IMR-90 (cell line): ENCODE measurements around the gene SDCCAG8. TPM values are rescaled to one million over a fixed set of nuclear protein-coding genes. Genes with fewer than 3 reads are reported as not detected.

ENCODE experiments used
- ATAC-seq: fragments of 200-7000 bp; cut with Tn5 transposase; 2 replicates; pipeline ENCODE4 v1.9.1; 2020; ENCODE audit warnings: low read depth, mild to moderate bottlenecking, moderate library complexity
- BruUV-seq: library from RNA; stranded (reverse); fragments of 400-500 nt; replicated peaks from 2 replicates; lab custom pipeline; 2021; lab: Mats Ljungman, UMichigan
- CTCF ChIA-PET: fragments of 300-600 bp; formaldehyde crosslinking; extraction: SDS; loops from one replicate; lab custom pipeline; 2021; ENCODE audit warnings: antibody characterized with exemption; lab: Yijun Ruan, JAX
- POLR2A ChIA-PET: fragments of 300-600 bp; sonication (Branson Sonifier 250); formaldehyde crosslinking; loops from one replicate; lab custom pipeline; 2022; ENCODE audit warnings: antibody characterized with exemption; ENCODE audit not compliant: unreplicated experiment; lab: Charles Lee
- DNase-seq: peaks from one replicate; pipeline ENCODE4 v3.0.0; 2013
- H2AFZ ChIP-seq: replicated peaks from 2 replicates; pipeline ENCODE3; 2013; ENCODE audit warnings: low read length, mild to moderate bottlenecking; ENCODE audit not compliant: poor library complexity
- H2AK5ac ChIP-seq: 2 replicates; pipeline ENCODE4 v1.6.1; 2013; ENCODE audit warnings: low read depth, low read length, inconsistent platforms
- H2AK9ac ChIP-seq: replicated peaks from 2 replicates; pipeline ENCODE3; 2013; ENCODE audit warnings: mild to moderate bottlenecking, low read depth, low read length, moderate library complexity; ENCODE audit not compliant: poor library complexity
- H2BK120ac ChIP-seq: 2 replicates; pipeline ENCODE4 v1.6.1; 2013; ENCODE audit warnings: low read depth, low read length, inconsistent platforms
- H2BK15ac ChIP-seq: 3 replicates; pipeline ENCODE4 v1.6.1; 2013; ENCODE audit warnings: low read depth, low read length, inconsistent platforms
- H2BK20ac ChIP-seq: 2 replicates; pipeline ENCODE4 v1.6.1; 2013; ENCODE audit warnings: low read depth, mild to moderate bottlenecking, inconsistent platforms, low read length, moderate library complexity
- H2BK5ac ChIP-seq: 2 replicates; pipeline ENCODE4 v1.6.1; 2013; ENCODE audit warnings: mild to moderate bottlenecking, low read depth, low read length, inconsistent platforms; ENCODE audit not compliant: poor library complexity, severe bottlenecking
- H3K14ac ChIP-seq: replicated peaks from 2 replicates; pipeline ENCODE4 v1.6.1; 2013; ENCODE audit warnings: low read depth, low read length, inconsistent platforms
- H3K18ac ChIP-seq: 2 replicates; pipeline ENCODE4 v1.6.1; 2013; ENCODE audit warnings: low read depth, low read length, control low read depth
- H3K23ac ChIP-seq: 2 replicates; pipeline ENCODE4 v1.6.1; 2013; ENCODE audit warnings: low read depth, low read length, inconsistent platforms
- H3K27ac ChIP-seq: 2 replicates; pipeline ENCODE4 v1.5.1; 2013; ENCODE audit warnings: mild to moderate bottlenecking, control low read depth, low read length; ENCODE audit not compliant: insufficient read depth
- H3K27me3 ChIP-seq: 2 replicates; pipeline ENCODE4 v1.6.1; 2013; ENCODE audit warnings: low read length; ENCODE audit not compliant: control insufficient read depth, insufficient read depth
- H3K36me3 ChIP-seq: 2 replicates; pipeline ENCODE4 v1.6.1; 2013; ENCODE audit warnings: low read length, mixed read lengths; ENCODE audit not compliant: control insufficient read depth, insufficient read depth
- H3K4ac ChIP-seq: 2 replicates; pipeline ENCODE4 v1.6.1; 2013; ENCODE audit warnings: low read depth, low read length, inconsistent platforms
- H3K4me1 ChIP-seq: 2 replicates; pipeline ENCODE4 v1.6.1; 2013; ENCODE audit warnings: low read length, mixed read lengths; ENCODE audit not compliant: control insufficient read depth, insufficient read depth
- H3K4me2 ChIP-seq: 2 replicates; pipeline ENCODE4 v1.6.1; 2013; ENCODE audit warnings: low read depth, mild to moderate bottlenecking, control low read depth, low read length, moderate library complexity
- H3K4me3 ChIP-seq: 2 replicates; pipeline ENCODE4 v1.5.1; 2013; ENCODE audit warnings: low read depth, mild to moderate bottlenecking, control low read depth, low read length, moderate library complexity; ENCODE audit not compliant: insufficient read depth
- H3K56ac ChIP-seq: 2 replicates; pipeline ENCODE4 v1.6.1; 2013; ENCODE audit warnings: low read length, inconsistent platforms; ENCODE audit not compliant: insufficient read depth; ENCODE audit errors: extremely low read depth
- H3K79me1 ChIP-seq, 2 experiments: 2 replicates each; pipeline ENCODE4 v1.6.1; 2013; ENCODE audit warnings: low read length in 2 of 2, inconsistent platforms in 1 of 2, low read depth in 1 of 2
- H3K9ac ChIP-seq: 2 replicates; pipeline ENCODE4 v1.6.1; 2013; ENCODE audit warnings: low read depth, low read length, control low read depth
- H3K9me1 ChIP-seq: 2 replicates; pipeline ENCODE4 v1.6.1; 2013; ENCODE audit warnings: low read length, inconsistent platforms; ENCODE audit not compliant: insufficient read depth
- H3K9me3 ChIP-seq: 2 replicates; pipeline ENCODE4 v1.6.1; 2013; ENCODE audit warnings: low read length; ENCODE audit not compliant: control insufficient read depth, insufficient read depth
- H4K20me1 ChIP-seq: 2 replicates; pipeline ENCODE4 v1.6.1; 2013; ENCODE audit warnings: low read length, inconsistent platforms; ENCODE audit not compliant: insufficient read depth
- H4K5ac ChIP-seq: 2 replicates; pipeline ENCODE4 v1.6.1; 2013; ENCODE audit warnings: mild to moderate bottlenecking, low read depth, low read length, control low read depth
- H4K8ac ChIP-seq, 2 experiments: 2 replicates each; pipeline ENCODE4 v1.6.1; 2013; ENCODE audit warnings: low read depth in 2 of 2, low read length in 2 of 2, control low read depth in 1 of 2, inconsistent platforms in 1 of 2
- H4K91ac ChIP-seq: 2 replicates; pipeline ENCODE4 v1.6.1; 2013; ENCODE audit warnings: low read depth, low read length, inconsistent platforms; ENCODE audit not compliant: insufficient read depth
- BHLHE40 ChIP-seq: fragments of 150-350 bp; IDR thresholded peaks from 2 replicates; pipeline ENCODE4 v1.6.1; 2016; ENCODE audit warnings: mild to moderate bottlenecking, low read depth, low read length
- CEBPB ChIP-seq: IDR thresholded peaks from 2 replicates; pipeline ENCODE4 v1.6.1; 2012; ENCODE audit warnings: low read depth, low read length, improper control_type of control experiment
- CHD1 ChIP-seq: IDR thresholded peaks from 2 replicates; pipeline ENCODE4 v1.6.1; 2012; ENCODE audit warnings: low read depth, low read length, improper control_type of control experiment
- CTCF ChIP-seq: conservative IDR thresholded peaks from 2 replicates; pipeline ENCODE4 v1.5.1; 2012; ENCODE audit warnings: mild to moderate bottlenecking, low read depth, low read length, improper control_type of control experiment
- ELK1 ChIP-seq: fragments of 150-350 bp; IDR thresholded peaks from 2 replicates; pipeline ENCODE4 v1.6.1; 2016; ENCODE audit warnings: low read depth, mild to moderate bottlenecking, low read length, moderate library complexity, borderline replicate concordance
- FOS ChIP-seq: fragments of 150-350 bp; IDR thresholded peaks from 2 replicates; pipeline ENCODE4 v1.6.1; 2016; ENCODE audit warnings: low read depth, low read length
- MAFK ChIP-seq: IDR thresholded peaks from 2 replicates; pipeline ENCODE4 v1.6.1; 2012; ENCODE audit warnings: low read depth, low read length, improper control_type of control experiment
- MAZ ChIP-seq: IDR thresholded peaks from 2 replicates; pipeline ENCODE4 v1.6.1; 2012; ENCODE audit warnings: low read depth, mild to moderate bottlenecking, low read length, improper control_type of control experiment, moderate library complexity, borderline replicate concordance
- MXI1 ChIP-seq: IDR thresholded peaks from 2 replicates; pipeline ENCODE4 v1.6.1; 2012; ENCODE audit warnings: low read depth, mild to moderate bottlenecking, low read length, moderate library complexity, borderline replicate concordance
- NFE2L2 ChIP-seq: fragments of 150-350 bp; IDR thresholded peaks from 2 replicates; pipeline ENCODE4 v1.6.1; 2016; ENCODE audit warnings: low read depth, mild to moderate bottlenecking, low read length
- POLR2A ChIP-seq: IDR thresholded peaks from 2 replicates; pipeline ENCODE4 v1.6.1; 2012; ENCODE audit warnings: mild to moderate bottlenecking, low read depth, low read length
- RAD21 ChIP-seq: IDR thresholded peaks from 2 replicates; pipeline ENCODE4 v1.6.1; 2012; ENCODE audit warnings: low read length, improper control_type of control experiment
- RCOR1 ChIP-seq: IDR thresholded peaks from 2 replicates; pipeline ENCODE4 v1.6.1; 2012; ENCODE audit warnings: mild to moderate bottlenecking, low read length, improper control_type of control experiment; ENCODE audit not compliant: insufficient replicate concordance
- RFX5 ChIP-seq: IDR thresholded peaks from 2 replicates; pipeline ENCODE4 v1.8.0; 2012; ENCODE audit warnings: low read depth, mild to moderate bottlenecking, low read length, moderate library complexity
- SMC3 ChIP-seq: fragments of 150-350 bp; IDR thresholded peaks from 2 replicates; pipeline ENCODE4 v1.6.1; 2016; ENCODE audit warnings: low read depth, mild to moderate bottlenecking, antibody characterized with exemption, low read length, moderate library complexity
- USF2 ChIP-seq: fragments of 150-350 bp; IDR thresholded peaks from 2 replicates; pipeline ENCODE4 v1.6.1; 2017; ENCODE audit warnings: mild to moderate bottlenecking, antibody characterized with exemption, low read length, low read depth
- WGBS, 2 experiments: methylation state at CpG; one replicate each; pipeline versions ENCODE4 v1.1.5 to v1.1.7; 2013; ENCODE audit warnings: missing lambda C conversion rate in 2 of 2; ENCODE audit not compliant: insufficient read length in 1 of 2; ENCODE audit errors: extremely low coverage in 2 of 2; 5-methylcytosine and 5-hydroxymethylcytosine counted together
- dilution Hi-C: fragments of 300-500 bp; cut with HindIII; formaldehyde crosslinking; loops from one replicate; pipeline ENCODE4 v1.14.3; 2018; ENCODE audit warnings: low sequenced_read_pairs; ENCODE audit not compliant: unreplicated experiment
- in situ Hi-C: fragments of 300-500 bp; cut with MboI; formaldehyde crosslinking; loops from 3 replicates; pipeline ENCODE4 v1.14.3; 2019; ENCODE audit warnings: low sequenced_read_pairs, inconsistent platforms, mixed read lengths
- intact Hi-C: fragments of 100-400 bp; cut with micrococcal nuclease; formaldehyde crosslinking; loops from 2 replicates; pipeline ENCODE4 v1.10.0; 2022
- polyA plus RNA-seq, 3 experiments: library from polyadenylated mRNA; depleted of rRNA; stranded (reverse); fragments of >200 nt; gene quantifications; 2 replicates each; pipeline ENCODE4 v1.2.3, GENCODE V29; 2012; ENCODE audit warnings: low replicate concordance in 1 of 3
- total RNA-seq: library from RNA; depleted of rRNA; stranded (reverse); fragments of >200 nt; gene quantifications from 2 replicates; pipeline ENCODE4 v1.2.3, GENCODE V29; 2012

The SDCCAG8 gene
- total and polyA plus RNA-seq, 2 of the 4 experiments (the other 2 are of a cell fraction): 25.2 to 46.8 TPM

- peak; percentile 67 for ATAC-seq
These were observed 31.8 kb downstream of the SDCCAG8 start for GRCh38 chr1:243287652-243288051.

More at GRCh38 chr1:243287652-243288051, 31.8 kb downstream of the SDCCAG8 start:
- Histone ChIP-seq H2AK9ac (no peak overlapping the region), H2AFZ (no peak overlapping the region), H4K91ac (no peak overlapping the region), H3K36me3 (peaks cover 2% of the 10 kb centered on the region; the same call in 1 of the 2 replicates), H2BK15ac (no peak overlapping the region), H2AK5ac (no peak overlapping the region), H3K27ac (peak overlapping the region; percentile 27; the same call in 1 of the 2 replicates), H4K8ac (peak overlapping the region in 1 of 2 experiments; percentile 89; a peak in 1 of 4 replicates), H2BK5ac (peak overlapping the region; percentile 95), H3K9me3 (no peaks in the 10 kb centered on the region), H4K5ac (no peak overlapping the region), H3K23ac (no peak overlapping the region), H3K4ac (no peak overlapping the region), H3K4me2 (no peak overlapping the region; the same call in 1 of the 2 replicates), H2BK20ac (no peak overlapping the region), H4K20me1 (no peaks in the 10 kb centered on the region), H3K9me1 (no peaks in the 10 kb centered on the region; the same call in 1 of the 2 replicates), H3K79me1 (peaks cover 18 to 39% of the 10 kb centered on the region in 2 experiments), H3K9ac (no peak overlapping the region), H3K4me1 (peaks cover 14% of the 10 kb centered on the region), H3K14ac (no peak overlapping the region), H3K18ac (no peak overlapping the region), H2BK120ac (no peak overlapping the region), H3K56ac (no peak overlapping the region; the same call in 1 of the 2 replicates), H3K27me3 (no peaks in the 10 kb centered on the region), H3K4me3 (no peak overlapping the region)
- no TSS peak for BruUV-seq
- ChIA-PET POLR2A (interaction anchor here (1.0 kb wide), 1 partner anchor 15 kb away, joined by 3 read pairs; no protein-coding TSS in a partner anchor), CTCF (interaction anchor here (0.6 to 1.2 kb wide), 2 partner anchors 17 to 23 kb away, joined by 3 to 6 read pairs; no protein-coding TSS in a partner anchor)
- TF ChIP-seq FOS: peak; percentile 69
- TF ChIP-seq CEBPB: peak; percentile 59
- peak; percentile 52 for TF ChIP-seq BHLHE40
- TF ChIP-seq RCOR1: no peak
- no peak for TF ChIP-seq MAFK
- TF ChIP-seq NFE2L2: no peak
- peak; percentile 80 for TF ChIP-seq MXI1
- TF ChIP-seq ELK1: no peak
- no peak for TF ChIP-seq RFX5
- TF ChIP-seq USF2: peak; percentile 67
- TF ChIP-seq MAZ: no peak
- no peak for TF ChIP-seq CHD1
- TF ChIP-seq SMC3: no peak
- TF ChIP-seq CTCF: no peak
- no peak for TF ChIP-seq RAD21
- no peak for TF ChIP-seq POLR2A
- no CpG with 5 or more reads among the region's 1 CpG for WGBS, 2 experiments
- DNase-seq: peak; percentile 93
- in situ Hi-C loops (no loop called here), intact Hi-C loops (loop anchor here (2.0 kb wide), 1 partner anchor 19 kb away; no protein-coding TSS in a partner anchor), dilution Hi-C loops (no loop called here)
